ENCODE data around the gene GAS1.

DNA sequence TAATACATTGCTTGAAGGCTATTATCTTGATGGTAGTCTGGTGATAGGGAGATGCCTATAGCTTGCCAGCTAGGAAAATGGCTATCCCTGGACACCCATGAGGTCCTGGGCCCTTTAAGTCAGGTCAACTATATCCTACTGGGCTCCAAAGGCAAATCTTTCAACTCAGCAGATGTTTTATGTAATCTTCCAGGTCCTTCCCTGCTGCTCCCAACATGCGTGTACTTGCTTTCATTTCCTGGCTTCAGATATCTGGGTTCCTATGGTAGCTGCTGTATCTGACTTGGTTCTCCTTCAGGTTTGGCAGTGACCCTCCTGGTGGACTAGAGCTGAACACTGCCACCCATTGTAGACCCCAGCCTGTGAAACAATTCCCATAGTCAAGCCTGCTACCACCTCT lies 32.4 kb upstream of the GAS1 start:
- TF ChIP-seq, protein P1, sequence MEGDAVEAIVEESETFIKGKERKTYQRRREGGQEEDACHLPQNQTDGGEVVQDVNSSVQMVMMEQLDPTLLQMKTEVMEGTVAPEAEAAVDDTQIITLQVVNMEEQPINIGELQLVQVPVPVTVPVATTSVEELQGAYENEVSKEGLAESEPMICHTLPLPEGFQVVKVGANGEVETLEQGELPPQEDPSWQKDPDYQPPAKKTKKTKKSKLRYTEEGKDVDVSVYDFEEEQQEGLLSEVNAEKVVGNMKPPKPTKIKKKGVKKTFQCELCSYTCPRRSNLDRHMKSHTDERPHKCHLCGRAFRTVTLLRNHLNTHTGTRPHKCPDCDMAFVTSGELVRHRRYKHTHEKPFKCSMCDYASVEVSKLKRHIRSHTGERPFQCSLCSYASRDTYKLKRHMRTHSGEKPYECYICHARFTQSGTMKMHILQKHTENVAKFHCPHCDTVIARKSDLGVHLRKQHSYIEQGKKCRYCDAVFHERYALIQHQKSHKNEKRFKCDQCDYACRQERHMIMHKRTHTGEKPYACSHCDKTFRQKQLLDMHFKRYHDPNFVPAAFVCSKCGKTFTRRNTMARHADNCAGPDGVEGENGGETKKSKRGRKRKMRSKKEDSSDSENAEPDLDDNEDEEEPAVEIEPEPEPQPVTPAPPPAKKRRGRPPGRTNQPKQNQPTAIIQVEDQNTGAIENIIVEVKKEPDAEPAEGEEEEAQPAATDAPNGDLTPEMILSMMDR (conservative IDR thresholded peaks at IDR 0.05; ENCODE audit: low read depth, low read length): no peak
- TF ChIP-seq EZH2 (IDR thresholded peaks at IDR 0.05; ENCODE audit: borderline replicate concordance, low read depth, low read length, poor library complexity, severe bottlenecking): no peak
